ENCODE results near the gene VWF. TPM values are rescaled to one million over a fixed set of nuclear protein-coding genes. Genes with fewer than 3 reads are reported as not detected.

Gene VWF
- 0.06 and 0.07 TPM in 2 replicates for total RNA-seq

GRCh38 chr12:6124411-6125309, at the start of gene VWF:
VWF (minus strand) TSS chr12:6124670; CDS start chr12:6123196, 1,474 bp downstream.
- no peak for DNase-seq (ENCODE audit: low read depth)
- no peak within 1 kb of the TSS for H3K4me3 ChIP-seq (ENCODE audit: low read depth, low read length)
- TF ChIP-seq, protein P1, sequence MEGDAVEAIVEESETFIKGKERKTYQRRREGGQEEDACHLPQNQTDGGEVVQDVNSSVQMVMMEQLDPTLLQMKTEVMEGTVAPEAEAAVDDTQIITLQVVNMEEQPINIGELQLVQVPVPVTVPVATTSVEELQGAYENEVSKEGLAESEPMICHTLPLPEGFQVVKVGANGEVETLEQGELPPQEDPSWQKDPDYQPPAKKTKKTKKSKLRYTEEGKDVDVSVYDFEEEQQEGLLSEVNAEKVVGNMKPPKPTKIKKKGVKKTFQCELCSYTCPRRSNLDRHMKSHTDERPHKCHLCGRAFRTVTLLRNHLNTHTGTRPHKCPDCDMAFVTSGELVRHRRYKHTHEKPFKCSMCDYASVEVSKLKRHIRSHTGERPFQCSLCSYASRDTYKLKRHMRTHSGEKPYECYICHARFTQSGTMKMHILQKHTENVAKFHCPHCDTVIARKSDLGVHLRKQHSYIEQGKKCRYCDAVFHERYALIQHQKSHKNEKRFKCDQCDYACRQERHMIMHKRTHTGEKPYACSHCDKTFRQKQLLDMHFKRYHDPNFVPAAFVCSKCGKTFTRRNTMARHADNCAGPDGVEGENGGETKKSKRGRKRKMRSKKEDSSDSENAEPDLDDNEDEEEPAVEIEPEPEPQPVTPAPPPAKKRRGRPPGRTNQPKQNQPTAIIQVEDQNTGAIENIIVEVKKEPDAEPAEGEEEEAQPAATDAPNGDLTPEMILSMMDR (conservative IDR thresholded peaks at IDR 0.05; ENCODE audit: low read depth, low read length): no peak

DNA sequence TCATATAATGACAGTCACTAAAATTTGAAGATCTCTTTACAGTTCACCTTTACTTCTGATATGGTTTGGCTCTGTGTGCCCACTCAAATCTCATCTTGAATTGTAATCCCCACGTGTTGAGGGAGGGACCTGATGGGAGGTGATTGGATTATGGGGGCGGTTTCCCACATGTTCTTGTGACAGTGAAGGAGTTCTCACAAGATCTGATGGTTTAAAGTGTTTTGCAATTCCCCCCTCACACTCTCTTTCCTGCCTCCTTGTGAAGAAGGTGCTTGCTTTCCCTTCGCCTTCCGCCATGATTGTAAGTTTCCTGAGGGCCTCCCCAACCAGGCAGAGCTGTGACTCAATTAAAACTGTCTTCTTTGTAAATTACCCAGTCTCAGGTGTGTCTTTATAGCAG, 48.4 kb upstream of the VWF start:
- TF ChIP-seq, protein P1 (conservative IDR thresholded peaks at IDR 0.05; ENCODE audit: low read depth, low read length): no peak
- no peak overlapping the region for H3K4me3 ChIP-seq (ENCODE audit: low read depth, low read length)
- no peak for DNase-seq (ENCODE audit: low read depth)

DNA sequence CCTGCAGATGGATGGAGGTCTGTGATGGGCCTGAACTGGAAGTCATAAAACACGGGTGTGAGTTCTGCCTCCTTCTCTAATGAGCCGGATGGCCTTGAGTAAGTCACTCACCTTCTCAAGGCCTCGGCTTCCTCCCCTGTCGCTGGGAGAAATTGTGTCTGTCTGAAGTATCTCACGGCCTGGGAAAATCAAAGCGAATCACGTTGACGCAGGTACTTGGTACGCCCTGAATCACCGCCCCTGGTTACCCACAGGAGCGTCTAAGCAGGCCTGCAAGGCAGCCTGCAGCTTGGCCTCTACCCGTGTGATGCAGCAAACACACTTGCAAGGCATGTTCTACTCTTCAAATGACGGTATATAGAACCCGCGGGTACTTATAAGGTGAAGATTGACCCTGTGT, 47.6 kb upstream of the VWF start:
- TF ChIP-seq, protein P1 (conservative IDR thresholded peaks at IDR 0.05; ENCODE audit: low read depth, low read length): no peak
- DNase-seq (ENCODE audit: low read depth): no peak
- H3K4me3 ChIP-seq (ENCODE audit: low read depth, low read length): no peak overlapping the region

GRCh38 chr12:6171409-6172015, 47.0 kb upstream of the VWF start:
- DNase-seq (ENCODE audit: low read depth): no peak
- TF ChIP-seq, protein P1 (conservative IDR thresholded peaks at IDR 0.05; ENCODE audit: low read depth, low read length): no peak
- no peak overlapping the region for H3K4me3 ChIP-seq (ENCODE audit: low read depth, low read length)

GRCh38 chr12:6167327-6168280, 43.1 kb upstream of the VWF start:
- TF ChIP-seq, protein P1 (conservative IDR thresholded peaks at IDR 0.05; ENCODE audit: low read depth, low read length): no peak
- DNase-seq (ENCODE audit: low read depth): peak; percentile 69
- H3K4me3 ChIP-seq (ENCODE audit: low read depth, low read length): no peak overlapping the region

DNA sequence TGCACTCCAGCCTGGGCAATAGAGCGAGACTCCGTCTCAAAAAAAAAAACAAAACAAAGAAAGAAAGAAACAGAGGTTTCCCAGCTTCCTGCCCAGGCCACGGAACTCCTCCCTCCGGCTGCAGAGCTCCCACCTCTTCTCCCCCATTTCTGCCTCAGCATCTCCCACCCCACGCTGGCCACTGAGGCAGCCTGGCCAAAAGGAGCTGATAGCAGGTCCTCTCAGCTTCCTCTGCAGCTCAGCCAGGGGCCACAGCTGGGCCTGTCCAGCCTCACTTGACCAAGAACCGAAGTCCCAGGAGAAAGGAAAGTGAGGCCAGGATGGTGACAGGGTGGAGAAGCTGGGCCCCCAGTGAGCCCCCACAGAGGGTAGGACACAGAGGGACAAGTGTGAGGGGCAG, 42.3 kb upstream of the VWF start:
- TF ChIP-seq, protein P1 (conservative IDR thresholded peaks at IDR 0.05; ENCODE audit: low read depth, low read length): no peak
- no peak for DNase-seq (ENCODE audit: low read depth)
- no peak overlapping the region for H3K4me3 ChIP-seq (ENCODE audit: low read depth, low read length)

All from epithelial cell of proximal tubule (primary cell).